KOPT-K1 (cell line): ENCODE results near the gene SIRPB1.
"Not testable (repeated sequence)": the region's sequence is repeated elsewhere in the genome, so short reads cannot be mapped to it uniquely, and the experiment has no call there.

Experiments used
- H3K27ac ChIP-seq: fragments of 200-600 bp; sonication (generic); 2 replicates; pipeline ENCODE4 v1.5.1; 2016; ENCODE audit warnings: antibody characterized with exemption, mild to moderate bottlenecking, low read depth, low read length; ENCODE audit not compliant: poor library complexity, severe bottlenecking
- H3K36me3 ChIP-seq: fragments of 200-600 bp; sonication (generic); 2 replicates; pipeline ENCODE4 v1.5.1; 2017; ENCODE audit warnings: antibody characterized with exemption, mild to moderate bottlenecking, low read length, moderate library complexity; ENCODE audit not compliant: insufficient read depth
- H3K9me3 ChIP-seq: fragments of 200-600 bp; sonication (generic); 2 replicates; pipeline ENCODE4 v1.5.1; 2017; ENCODE audit warnings: antibody characterized with exemption, low read length, mild to moderate bottlenecking; ENCODE audit not compliant: insufficient read depth, poor library complexity, severe bottlenecking

The SIRPB1 gene

GRCh38 chr20:1588533-1589460 is 31.0 kb downstream of the SIRPB1 start:
- Histone ChIP-seq H3K27ac (no peak overlapping the region), H3K9me3 (no peaks in the 10 kb centered on the region), H3K36me3 (no peaks in the 10 kb centered on the region)

- no peaks in the 10 kb centered on the region for H3K36me3 ChIP-seq
Measured at GRCh38 chr20:1587781-1588532, 31.9 kb downstream of the SIRPB1 start.

DNA sequence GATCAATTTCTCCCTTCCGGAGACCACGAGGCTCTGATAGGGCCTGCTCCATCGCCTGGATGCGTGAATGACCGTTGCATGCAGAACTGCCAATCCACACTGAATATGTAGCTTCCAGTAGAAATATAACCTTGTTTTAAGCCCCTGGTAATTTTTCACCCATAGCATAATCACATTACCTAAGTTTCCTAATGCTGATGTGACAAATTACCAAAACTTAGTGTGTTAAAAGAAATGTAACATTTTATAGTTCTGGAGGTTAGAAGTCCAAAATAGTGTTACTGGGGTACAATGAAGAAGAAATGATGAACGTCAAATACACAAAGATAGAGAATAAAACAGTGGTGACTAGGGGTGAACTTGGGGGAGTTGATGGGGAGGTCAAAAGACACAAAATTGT is 40.3 kb downstream of the SIRPB1 start:
- no peaks in the 10 kb centered on the region for H3K9me3 ChIP-seq
- no peaks in the 10 kb centered on the region for H3K36me3 ChIP-seq
- H3K27ac ChIP-seq = no peak overlapping the region

More at GRCh38 chr20:1587781-1588532, 31.9 kb downstream of the SIRPB1 start:
- Histone ChIP-seq H3K9me3 (no peaks in the 10 kb centered on the region), H3K27ac (no peak overlapping the region)

- no peaks in the 10 kb centered on the region for H3K36me3 ChIP-seq
Measured at GRCh38 chr20:1577906-1578305, 41.9 kb downstream of the SIRPB1 start.

DNA sequence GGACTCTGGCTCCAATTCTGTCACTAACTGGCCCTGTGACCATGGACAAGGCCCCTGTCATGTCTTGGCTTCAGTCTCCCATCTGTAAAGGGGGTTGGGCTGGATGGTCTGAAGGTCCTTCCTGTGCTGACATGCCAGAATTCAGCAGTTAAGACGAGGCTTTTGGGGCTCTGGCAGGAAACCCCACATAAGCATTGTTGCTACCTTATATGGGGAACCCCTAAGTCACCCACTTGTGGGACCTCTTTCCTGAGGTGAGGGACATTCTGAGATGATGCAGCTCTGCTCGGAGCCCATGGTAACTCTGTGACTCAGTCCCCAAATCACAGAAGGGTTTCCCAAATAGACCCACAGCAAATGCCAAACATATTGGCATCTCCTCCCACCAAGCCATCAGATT is 42.5 kb downstream of the SIRPB1 start:
- not testable (repeated sequence) for H3K27ac ChIP-seq, H3K36me3 ChIP-seq, H3K9me3 ChIP-seq

More at GRCh38 chr20:1577906-1578305, 41.9 kb downstream of the SIRPB1 start:
- H3K27ac ChIP-seq = no peak overlapping the region
- H3K9me3 ChIP-seq = no peaks in the 10 kb centered on the region

DNA sequence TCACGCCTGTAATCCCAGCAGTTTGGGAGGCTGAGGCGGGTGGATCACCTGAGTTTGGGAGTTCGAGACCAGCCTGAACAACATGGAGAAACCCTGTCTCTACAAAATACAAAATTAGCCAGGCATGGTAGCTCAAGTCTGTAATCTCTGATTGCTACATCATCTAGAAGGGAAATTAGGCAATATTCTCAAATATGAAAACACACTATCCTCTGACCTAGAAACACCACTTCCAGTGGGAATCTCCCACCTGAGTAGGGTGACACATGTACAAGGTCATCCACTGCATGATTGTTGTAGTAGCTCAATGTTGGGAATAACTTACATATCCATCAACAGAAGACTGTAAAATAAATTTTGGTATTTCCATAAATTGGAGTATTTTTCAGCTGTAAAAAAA is 43.2 kb downstream of the SIRPB1 start:
- H3K36me3 ChIP-seq = no peaks in the 10 kb centered on the region
- no peak overlapping the region for H3K27ac ChIP-seq

DNA sequence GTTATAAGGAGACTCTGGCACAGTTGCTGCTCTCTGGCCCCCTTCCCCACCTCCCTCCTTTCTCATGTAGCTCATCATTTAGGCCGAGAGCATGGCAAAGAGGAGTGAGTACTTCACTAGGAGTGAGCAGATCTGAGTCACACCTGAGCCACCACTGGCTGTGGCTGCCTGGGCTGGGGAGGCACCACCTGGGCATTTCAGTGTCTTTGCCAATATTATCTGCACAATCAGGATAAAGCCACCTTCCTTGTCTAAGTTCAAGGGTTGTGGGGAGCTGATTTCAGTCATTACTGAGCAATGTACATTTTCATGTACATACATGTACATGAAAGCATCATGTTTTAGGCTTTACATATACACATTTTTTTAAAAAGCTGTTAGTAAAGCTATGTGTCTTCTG is 43.8 kb downstream of the SIRPB1 start:
- H3K9me3 ChIP-seq, H3K36me3 ChIP-seq, H3K27ac ChIP-seq: not testable (repeated sequence)

More for the DNA sequence above, 43.2 kb downstream of the SIRPB1 start:
- no peaks in the 10 kb centered on the region for H3K9me3 ChIP-seq

- H3K9me3 ChIP-seq, H3K36me3 ChIP-seq, H3K27ac ChIP-seq: not testable (repeated sequence)
Measured at GRCh38 chr20:1571583-1571982, 48.2 kb downstream of the SIRPB1 start.
